KBM-7 (cell line): ENCODE results near the gene FANK1.
"Not testable (repeated sequence)": the region's sequence is repeated elsewhere in the genome, so short reads cannot be mapped to it uniquely, and the experiment has no call there.

ENCODE experiments used
- DNase-seq: peaks from one replicate; pipeline ENCODE4 v3.0.0-alpha.2; 2015
- in situ Hi-C: fragments of 300-500 bp; cut with MboI; formaldehyde crosslinking; loops from 2 replicates; pipeline ENCODE4 v1.14.3; 2020; ENCODE audit warnings: low sequenced_read_pairs, low pct_unique_long_range_greater_than_20kb, mixed read lengths

FANK1 gene

GRCh38 chr10:126043389-126043788 lies 147.0 kb downstream of the FANK1 start:
- in situ Hi-C loops, result no loop called here
- no peak for DNase-seq

GRCh38 chr10:126045861-126046260 lies 149.5 kb downstream of the FANK1 start:
- in situ Hi-C loops, result no loop called here
- DNase-seq, result no peak

DNA sequence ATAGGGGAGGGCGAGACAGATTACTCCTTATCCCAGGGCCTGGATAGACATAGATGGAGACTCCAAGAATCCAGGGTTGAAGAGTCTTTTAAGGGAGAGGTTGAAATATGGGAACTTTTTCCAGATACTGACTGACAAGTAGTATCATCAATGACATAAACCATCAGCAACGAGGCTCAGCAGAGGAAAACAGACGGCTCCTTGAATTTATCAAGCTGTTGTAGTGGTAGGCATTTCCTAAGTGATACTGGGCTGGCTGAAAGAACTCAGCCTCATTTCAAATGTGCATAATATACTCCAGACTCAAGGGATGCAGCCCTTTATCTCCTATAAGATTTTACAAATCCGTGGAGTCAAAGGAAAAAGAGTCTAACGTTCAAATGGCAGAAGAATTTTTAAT lies 150.5 kb downstream of the FANK1 start:
- in situ Hi-C loops, result no loop called here
- no peak for DNase-seq

- DNase-seq, in situ Hi-C loops: not testable (repeated sequence)
Measured at GRCh38 chr10:126047749-126048148, 151.4 kb downstream of the FANK1 start.

GRCh38 chr10:126049759-126050700 lies 153.7 kb downstream of the FANK1 start:
- in situ Hi-C loops, result no loop called here
- DNase-seq, result peak; percentile 89

- no peak for DNase-seq
- in situ Hi-C loops, result no loop called here
Measured at GRCh38 chr10:126052171-126052570, 155.8 kb downstream of the FANK1 start.

DNA sequence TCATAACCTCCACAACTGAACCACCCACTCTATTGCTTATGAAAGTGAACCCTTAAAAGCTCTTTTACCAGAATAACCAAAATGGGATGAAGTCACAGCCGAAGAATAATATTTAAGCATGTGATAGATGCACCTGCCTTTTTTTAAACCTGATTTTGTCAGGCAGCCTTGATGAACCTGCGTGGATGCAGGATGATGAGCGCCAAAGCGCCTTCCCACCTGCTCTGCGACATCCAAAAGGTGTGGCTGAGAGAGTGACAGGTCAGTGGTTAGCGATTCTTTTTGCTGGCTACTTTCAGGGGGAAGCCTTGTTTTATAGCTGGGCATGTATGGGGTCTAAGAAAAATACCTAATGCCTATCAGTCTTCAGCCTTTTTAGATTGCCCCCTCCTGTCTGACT lies 157.8 kb downstream of the FANK1 start:
- in situ Hi-C loops, result no loop called here

DNA sequence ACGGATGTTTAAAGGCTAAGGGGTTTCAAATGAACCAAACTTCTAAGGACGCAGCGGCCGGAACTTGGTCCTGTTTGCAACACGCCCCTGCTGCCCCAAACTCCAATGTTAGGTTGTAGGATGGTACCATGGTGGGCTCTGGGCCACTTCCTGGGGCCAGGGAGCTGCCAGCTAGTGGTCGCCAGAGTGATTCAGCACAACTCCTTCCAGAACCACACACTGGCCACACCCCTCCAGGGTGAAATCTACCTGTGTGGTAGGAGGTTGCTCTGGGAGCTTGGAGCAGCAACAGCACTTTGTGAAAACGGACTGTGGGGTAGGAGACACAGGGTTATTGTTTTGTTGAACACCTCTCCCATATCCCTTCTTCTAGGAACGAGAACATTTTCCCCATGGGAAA lies 161.1 kb downstream of the FANK1 start:
- in situ Hi-C loops, result no loop called here
- DNase-seq, result no peak

More for the DNA sequence above, 157.8 kb downstream of the FANK1 start:
- DNase-seq, result no peak

GRCh38 chr10:126058104-126058503 lies 161.7 kb downstream of the FANK1 start:
- no peak for DNase-seq
- in situ Hi-C loops, result no loop called here

DNA sequence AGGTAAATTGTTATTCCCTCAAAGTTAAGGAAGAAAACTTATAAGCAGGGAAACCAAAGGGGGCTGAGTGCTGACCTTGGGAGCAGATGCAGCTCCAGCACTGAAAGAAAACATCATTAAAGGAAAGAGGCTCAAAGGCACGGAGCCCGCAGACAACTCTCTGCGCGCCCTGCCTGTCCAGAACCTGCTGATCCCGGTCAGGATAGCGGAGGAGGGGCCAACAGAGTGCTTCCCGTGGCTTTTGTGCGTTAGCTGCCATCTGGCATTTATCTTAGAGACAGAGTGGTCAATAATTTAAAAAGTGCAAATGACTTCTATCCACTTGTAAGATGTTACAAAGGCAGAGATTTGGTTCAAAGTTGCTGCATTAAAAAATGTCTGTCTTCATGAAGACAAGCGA lies 162.1 kb downstream of the FANK1 start:
- in situ Hi-C loops, result no loop called here
- no peak for DNase-seq
